HL-60 (cell line): Measurements from ENCODE around the gene CD34.

ENCODE experiments used
- POLR2AphosphoS5 ChIP-seq: IDR thresholded peaks from 2 replicates; pipeline ENCODE4 v1.6.1; 2012; ENCODE audit warnings: low read depth
- TF ChIP-seq, protein P1 (sequence below): IDR thresholded peaks from one replicate; pipeline ENCODE4 v1.5.1; 2011; ENCODE audit warnings: low read length, control low read depth, inconsistent platforms; ENCODE audit not compliant: insufficient read depth

DNA sequence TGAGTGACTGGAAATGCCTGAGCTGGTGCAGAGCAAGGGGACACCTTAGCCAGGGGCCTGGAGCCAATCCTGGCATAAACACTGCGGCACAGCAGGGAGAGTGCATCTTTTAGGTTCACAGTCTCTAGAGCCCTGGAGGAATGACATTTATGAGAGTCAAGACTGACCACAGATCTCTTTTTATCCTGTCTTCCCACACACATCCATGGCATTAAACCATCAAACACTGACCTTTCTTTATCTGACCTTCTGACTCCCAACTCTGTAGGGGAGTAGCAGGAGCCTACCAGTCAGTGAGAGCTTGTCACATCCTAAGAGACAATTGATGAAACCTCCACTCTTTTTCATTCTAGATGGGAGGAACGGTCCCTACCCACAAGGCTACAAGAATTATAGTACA, 7.9 kb downstream of the CD34 start:
- TF ChIP-seq, protein P1, sequence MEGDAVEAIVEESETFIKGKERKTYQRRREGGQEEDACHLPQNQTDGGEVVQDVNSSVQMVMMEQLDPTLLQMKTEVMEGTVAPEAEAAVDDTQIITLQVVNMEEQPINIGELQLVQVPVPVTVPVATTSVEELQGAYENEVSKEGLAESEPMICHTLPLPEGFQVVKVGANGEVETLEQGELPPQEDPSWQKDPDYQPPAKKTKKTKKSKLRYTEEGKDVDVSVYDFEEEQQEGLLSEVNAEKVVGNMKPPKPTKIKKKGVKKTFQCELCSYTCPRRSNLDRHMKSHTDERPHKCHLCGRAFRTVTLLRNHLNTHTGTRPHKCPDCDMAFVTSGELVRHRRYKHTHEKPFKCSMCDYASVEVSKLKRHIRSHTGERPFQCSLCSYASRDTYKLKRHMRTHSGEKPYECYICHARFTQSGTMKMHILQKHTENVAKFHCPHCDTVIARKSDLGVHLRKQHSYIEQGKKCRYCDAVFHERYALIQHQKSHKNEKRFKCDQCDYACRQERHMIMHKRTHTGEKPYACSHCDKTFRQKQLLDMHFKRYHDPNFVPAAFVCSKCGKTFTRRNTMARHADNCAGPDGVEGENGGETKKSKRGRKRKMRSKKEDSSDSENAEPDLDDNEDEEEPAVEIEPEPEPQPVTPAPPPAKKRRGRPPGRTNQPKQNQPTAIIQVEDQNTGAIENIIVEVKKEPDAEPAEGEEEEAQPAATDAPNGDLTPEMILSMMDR, result no peak
- no peak for TF ChIP-seq POLR2AphosphoS5
